IMR-90 (cell line): ENCODE measurements around the gene DPP6. TPM values are rescaled to one million over a fixed set of nuclear protein-coding genes. Genes with fewer than 3 reads are reported as not detected.

Source experiments
- ATAC-seq: fragments of 200-7000 bp; cut with Tn5 transposase; 2 replicates; pipeline ENCODE4 v1.9.1; 2020; ENCODE audit warnings: low read depth, mild to moderate bottlenecking, moderate library complexity
- BruUV-seq: library from RNA; stranded (reverse); fragments of 400-500 nt; replicated peaks from 2 replicates; lab custom pipeline; 2021; lab: Mats Ljungman, UMichigan
- CTCF ChIA-PET: fragments of 300-600 bp; formaldehyde crosslinking; extraction: SDS; loops from one replicate; lab custom pipeline; 2021; ENCODE audit warnings: antibody characterized with exemption; lab: Yijun Ruan, JAX
- POLR2A ChIA-PET: fragments of 300-600 bp; sonication (Branson Sonifier 250); formaldehyde crosslinking; loops from one replicate; lab custom pipeline; 2022; ENCODE audit warnings: antibody characterized with exemption; ENCODE audit not compliant: unreplicated experiment; lab: Charles Lee
- DNase-seq: peaks from one replicate; pipeline ENCODE4 v3.0.0; 2013
- H2AFZ ChIP-seq: replicated peaks from 2 replicates; pipeline ENCODE3; 2013; ENCODE audit warnings: low read length, mild to moderate bottlenecking; ENCODE audit not compliant: poor library complexity
- H2AK5ac ChIP-seq: 2 replicates; pipeline ENCODE4 v1.6.1; 2013; ENCODE audit warnings: low read depth, low read length, inconsistent platforms
- H2AK9ac ChIP-seq: replicated peaks from 2 replicates; pipeline ENCODE3; 2013; ENCODE audit warnings: mild to moderate bottlenecking, low read depth, low read length, moderate library complexity; ENCODE audit not compliant: poor library complexity
- H2BK120ac ChIP-seq: 2 replicates; pipeline ENCODE4 v1.6.1; 2013; ENCODE audit warnings: low read depth, low read length, inconsistent platforms
- H2BK15ac ChIP-seq: 3 replicates; pipeline ENCODE4 v1.6.1; 2013; ENCODE audit warnings: low read depth, low read length, inconsistent platforms
- H2BK20ac ChIP-seq: 2 replicates; pipeline ENCODE4 v1.6.1; 2013; ENCODE audit warnings: low read depth, mild to moderate bottlenecking, inconsistent platforms, low read length, moderate library complexity
- H2BK5ac ChIP-seq: 2 replicates; pipeline ENCODE4 v1.6.1; 2013; ENCODE audit warnings: mild to moderate bottlenecking, low read depth, low read length, inconsistent platforms; ENCODE audit not compliant: poor library complexity, severe bottlenecking
- H3K14ac ChIP-seq: replicated peaks from 2 replicates; pipeline ENCODE4 v1.6.1; 2013; ENCODE audit warnings: low read depth, low read length, inconsistent platforms
- H3K18ac ChIP-seq: 2 replicates; pipeline ENCODE4 v1.6.1; 2013; ENCODE audit warnings: low read depth, low read length, control low read depth
- H3K23ac ChIP-seq: 2 replicates; pipeline ENCODE4 v1.6.1; 2013; ENCODE audit warnings: low read depth, low read length, inconsistent platforms
- H3K27ac ChIP-seq: 2 replicates; pipeline ENCODE4 v1.5.1; 2013; ENCODE audit warnings: mild to moderate bottlenecking, control low read depth, low read length; ENCODE audit not compliant: insufficient read depth
- H3K27me3 ChIP-seq: 2 replicates; pipeline ENCODE4 v1.6.1; 2013; ENCODE audit warnings: low read length; ENCODE audit not compliant: control insufficient read depth, insufficient read depth
- H3K36me3 ChIP-seq: 2 replicates; pipeline ENCODE4 v1.6.1; 2013; ENCODE audit warnings: low read length, mixed read lengths; ENCODE audit not compliant: control insufficient read depth, insufficient read depth
- H3K4ac ChIP-seq: 2 replicates; pipeline ENCODE4 v1.6.1; 2013; ENCODE audit warnings: low read depth, low read length, inconsistent platforms
- H3K4me1 ChIP-seq: 2 replicates; pipeline ENCODE4 v1.6.1; 2013; ENCODE audit warnings: low read length, mixed read lengths; ENCODE audit not compliant: control insufficient read depth, insufficient read depth
- H3K4me2 ChIP-seq: 2 replicates; pipeline ENCODE4 v1.6.1; 2013; ENCODE audit warnings: low read depth, mild to moderate bottlenecking, control low read depth, low read length, moderate library complexity
- H3K4me3 ChIP-seq: 2 replicates; pipeline ENCODE4 v1.5.1; 2013; ENCODE audit warnings: low read depth, mild to moderate bottlenecking, control low read depth, low read length, moderate library complexity; ENCODE audit not compliant: insufficient read depth
- H3K56ac ChIP-seq: 2 replicates; pipeline ENCODE4 v1.6.1; 2013; ENCODE audit warnings: low read length, inconsistent platforms; ENCODE audit not compliant: insufficient read depth; ENCODE audit errors: extremely low read depth
- H3K79me1 ChIP-seq, 2 experiments: 2 replicates each; pipeline ENCODE4 v1.6.1; 2013; ENCODE audit warnings: low read length in 2 of 2, inconsistent platforms in 1 of 2, low read depth in 1 of 2
- H3K9ac ChIP-seq: 2 replicates; pipeline ENCODE4 v1.6.1; 2013; ENCODE audit warnings: low read depth, low read length, control low read depth
- H3K9me1 ChIP-seq: 2 replicates; pipeline ENCODE4 v1.6.1; 2013; ENCODE audit warnings: low read length, inconsistent platforms; ENCODE audit not compliant: insufficient read depth
- H3K9me3 ChIP-seq: 2 replicates; pipeline ENCODE4 v1.6.1; 2013; ENCODE audit warnings: low read length; ENCODE audit not compliant: control insufficient read depth, insufficient read depth
- H4K20me1 ChIP-seq: 2 replicates; pipeline ENCODE4 v1.6.1; 2013; ENCODE audit warnings: low read length, inconsistent platforms; ENCODE audit not compliant: insufficient read depth
- H4K5ac ChIP-seq: 2 replicates; pipeline ENCODE4 v1.6.1; 2013; ENCODE audit warnings: mild to moderate bottlenecking, low read depth, low read length, control low read depth
- H4K8ac ChIP-seq, 2 experiments: 2 replicates each; pipeline ENCODE4 v1.6.1; 2013; ENCODE audit warnings: low read depth in 2 of 2, low read length in 2 of 2, control low read depth in 1 of 2, inconsistent platforms in 1 of 2
- H4K91ac ChIP-seq: 2 replicates; pipeline ENCODE4 v1.6.1; 2013; ENCODE audit warnings: low read depth, low read length, inconsistent platforms; ENCODE audit not compliant: insufficient read depth
- CHD1 ChIP-seq: IDR thresholded peaks from 2 replicates; pipeline ENCODE4 v1.6.1; 2012; ENCODE audit warnings: low read depth, low read length, improper control_type of control experiment
- FOS ChIP-seq: fragments of 150-350 bp; IDR thresholded peaks from 2 replicates; pipeline ENCODE4 v1.6.1; 2016; ENCODE audit warnings: low read depth, low read length
- MAFK ChIP-seq: IDR thresholded peaks from 2 replicates; pipeline ENCODE4 v1.6.1; 2012; ENCODE audit warnings: low read depth, low read length, improper control_type of control experiment
- NFE2L2 ChIP-seq: fragments of 150-350 bp; IDR thresholded peaks from 2 replicates; pipeline ENCODE4 v1.6.1; 2016; ENCODE audit warnings: low read depth, mild to moderate bottlenecking, low read length
- RFX5 ChIP-seq: IDR thresholded peaks from 2 replicates; pipeline ENCODE4 v1.8.0; 2012; ENCODE audit warnings: low read depth, mild to moderate bottlenecking, low read length, moderate library complexity
- WGBS, 2 experiments: methylation state at CpG; one replicate each; pipeline versions ENCODE4 v1.1.5 to v1.1.7; 2013; ENCODE audit warnings: missing lambda C conversion rate in 2 of 2; ENCODE audit not compliant: insufficient read length in 1 of 2; ENCODE audit errors: extremely low coverage in 2 of 2; 5-methylcytosine and 5-hydroxymethylcytosine counted together
- dilution Hi-C: fragments of 300-500 bp; cut with HindIII; formaldehyde crosslinking; loops from one replicate; pipeline ENCODE4 v1.14.3; 2018; ENCODE audit warnings: low sequenced_read_pairs; ENCODE audit not compliant: unreplicated experiment
- in situ Hi-C: fragments of 300-500 bp; cut with MboI; formaldehyde crosslinking; loops from 3 replicates; pipeline ENCODE4 v1.14.3; 2019; ENCODE audit warnings: low sequenced_read_pairs, inconsistent platforms, mixed read lengths
- intact Hi-C: fragments of 100-400 bp; cut with micrococcal nuclease; formaldehyde crosslinking; loops from 2 replicates; pipeline ENCODE4 v1.10.0; 2022
- polyA plus RNA-seq, 3 experiments: library from polyadenylated mRNA; depleted of rRNA; stranded (reverse); fragments of >200 nt; gene quantifications; 2 replicates each; pipeline ENCODE4 v1.2.3, GENCODE V29; 2012; ENCODE audit warnings: low replicate concordance in 1 of 3
- total RNA-seq: library from RNA; depleted of rRNA; stranded (reverse); fragments of >200 nt; gene quantifications from 2 replicates; pipeline ENCODE4 v1.2.3, GENCODE V29; 2012

DPP6 gene
- total and polyA plus RNA-seq, 2 of the 4 experiments (the other 2 are of a cell fraction): not detected

DNA sequence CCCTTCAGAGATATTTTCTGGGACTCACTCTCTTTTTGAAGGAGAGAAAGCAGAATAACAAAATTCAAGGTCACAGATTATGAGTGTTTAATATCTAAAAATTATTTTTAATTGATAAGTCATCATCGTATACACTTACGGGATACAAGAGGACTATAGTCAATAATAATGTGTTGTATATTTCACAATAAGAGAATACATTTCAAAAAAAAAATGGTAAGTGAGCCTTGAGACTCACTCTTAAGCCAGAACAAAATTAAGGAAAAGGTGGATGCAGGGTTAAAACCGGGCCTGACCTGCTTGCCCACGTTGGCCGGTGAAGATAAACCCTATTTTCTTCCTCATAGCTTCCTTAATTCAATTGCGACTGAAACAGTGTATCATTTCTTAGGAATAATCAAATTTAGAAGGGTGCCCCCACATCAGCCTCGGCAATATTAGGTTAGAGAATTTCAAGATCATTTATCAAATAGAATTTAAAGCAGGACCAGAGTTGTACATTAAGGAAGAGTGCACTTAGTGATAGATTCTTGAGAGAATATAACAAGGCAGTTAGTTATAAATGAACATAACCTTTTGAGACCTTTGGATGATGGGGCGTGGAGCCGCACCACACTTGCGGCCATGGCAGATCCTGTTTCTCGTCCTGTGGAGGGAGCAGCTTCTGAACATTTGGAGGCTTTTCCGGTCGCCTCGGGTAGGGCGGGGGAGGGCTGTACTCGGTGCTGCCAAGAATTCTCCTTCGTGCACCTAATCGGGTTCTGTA lies 628.9 kb downstream of the DPP6 start:
- POLR2A ChIA-PET: no interaction called here
- in situ Hi-C loops: no loop called here

More for the DNA sequence above, 628.9 kb downstream of the DPP6 start:
- Histone ChIP-seq H3K14ac (no peak overlapping the region), H2BK120ac (no peak overlapping the region), H3K9ac (no peak overlapping the region), H3K4me2 (no peak overlapping the region), H3K79me1 (no peaks in the 10 kb centered on the region), H3K18ac (no peak overlapping the region), H3K23ac (no peak overlapping the region), H3K4me3 (no peak overlapping the region), H3K27ac (no peak overlapping the region), H3K4ac (no peak overlapping the region), H4K20me1 (no peaks in the 10 kb centered on the region), H2BK5ac (no peak overlapping the region), H3K9me3 (peaks cover 24% of the 10 kb centered on the region), H3K4me1 (no peaks in the 10 kb centered on the region), H2AK9ac (no peak overlapping the region), H2BK20ac (no peak overlapping the region), H4K8ac (no peak overlapping the region), H2AK5ac (no peak overlapping the region), H3K27me3 (no peaks in the 10 kb centered on the region), H3K36me3 (no peaks in the 10 kb centered on the region), H4K91ac (no peak overlapping the region), H2BK15ac (no peak overlapping the region), H3K9me1 (no peaks in the 10 kb centered on the region), H3K56ac (no peak overlapping the region), H4K5ac (no peak overlapping the region), H2AFZ (no peak overlapping the region)
- ATAC-seq (no peak), DNase-seq (no peak)
- BruUV-seq: no TSS peak
- intact Hi-C loops: no loop called here
- CTCF ChIA-PET: no interaction called here
- TF ChIP-seq NFE2L2: no peak
- TF ChIP-seq MAFK: no peak
- TF ChIP-seq FOS: no peak
- no peak for TF ChIP-seq RFX5
- TF ChIP-seq CHD1: no peak
- dilution Hi-C loops: no loop called here
- WGBS, 2 experiments: 0% methylated on average over 1 of the region's 18 CpGs; no CpG with 5 or more reads in 1 of the 2 experiments
